H1 (cell line): ENCODE data around the gene DIP2C. TPM values are rescaled to one million over a fixed set of nuclear protein-coding genes. Genes with fewer than 3 reads are reported as not detected.

Experiments used
- CTCF ChIA-PET: fragments of 300-600 bp; sonication (Branson Sonifier 250); formaldehyde crosslinking; loops from one replicate; lab custom pipeline; 2021; ENCODE audit not compliant: partially characterized antibody; lab: Charles Lee
- POLR2A ChIA-PET: fragments of 300-600 bp; sonication (Branson Sonifier 250); formaldehyde crosslinking; loops from one replicate; lab custom pipeline; 2021; ENCODE audit warnings: inconsistent platforms; ENCODE audit not compliant: partially characterized antibody; lab: Charles Lee
- DNase-seq, 2 experiments: peaks; one replicate each; pipeline versions ENCODE4 v3.0.0 to v3.0.0-alpha.2; 2010 to 2022; ENCODE audit warnings: low spot score in 2 of 2, low read depth in 1 of 2, mixed read lengths in 1 of 2
- FAIRE-seq: peaks from 2 replicates; lab custom pipeline; 2011; peaks lifted over from hg19 to GRCh38; lab: Jason Lieb, UNC
- H2AFZ ChIP-seq: 2 replicates; pipeline ENCODE4 v1.8.1; 2012; ENCODE audit warnings: low read length, inconsistent platforms
- H2AK5ac ChIP-seq: 2 replicates; pipeline ENCODE4 v1.6.1; 2013; ENCODE audit warnings: low read depth, low read length
- H2BK120ac ChIP-seq: replicated peaks from 2 replicates; pipeline ENCODE3; 2013; ENCODE audit warnings: low read depth, low read length, inconsistent platforms
- H2BK12ac ChIP-seq: 2 replicates; pipeline ENCODE4 v1.6.1; 2013; ENCODE audit warnings: low read depth, low read length
- H2BK15ac ChIP-seq: 2 replicates; pipeline ENCODE4 v1.6.1; 2013; ENCODE audit warnings: low read length
- H2BK20ac ChIP-seq: 2 replicates; pipeline ENCODE4 v1.6.1; 2013; ENCODE audit warnings: low read length
- H2BK5ac ChIP-seq: 2 replicates; pipeline ENCODE4 v1.6.1; 2013; ENCODE audit warnings: low read depth, low read length
- H3K14ac ChIP-seq: 2 replicates; pipeline ENCODE4 v1.6.1; 2013; ENCODE audit warnings: inconsistent platforms; ENCODE audit not compliant: insufficient read length
- H3K18ac ChIP-seq: 2 replicates; pipeline ENCODE4 v1.6.1; 2013; ENCODE audit warnings: low read length; ENCODE audit errors: extremely low read depth
- H3K23ac ChIP-seq: 2 replicates; pipeline ENCODE4 v1.6.1; 2013; ENCODE audit warnings: inconsistent platforms; ENCODE audit not compliant: insufficient read length
- H3K23me2 ChIP-seq: 2 replicates; pipeline ENCODE4 v1.6.1; 2013; ENCODE audit warnings: low read depth, low read length
- H3K27ac ChIP-seq: 2 replicates; pipeline ENCODE4 v1.6.1; 2011; ENCODE audit warnings: low read depth, low read length, inconsistent platforms
- H3K27me3 ChIP-seq, 4 experiments: replicated peaks in 1 of 4; 1 replicate in 1 of 4; 2 replicates in 3 of 4; pipeline versions ENCODE4 v1.6.1 to v1.8.1; 2011 to 2013; ENCODE audit warnings: low read length in 3 of 4, mild to moderate bottlenecking in 3 of 4, inconsistent platforms in 2 of 4, mixed read lengths in 2 of 4, moderate library complexity in 1 of 4; ENCODE audit not compliant: control insufficient read depth in 3 of 4, insufficient read depth in 3 of 4; ENCODE audit errors: extremely low read depth in 1 of 4
- H3K36me3 ChIP-seq, 4 experiments: 2 replicates each; pipeline versions ENCODE4 v1.6.1 to v1.8.1; 2011 to 2013; ENCODE audit warnings: mild to moderate bottlenecking in 4 of 4, low read length in 3 of 4, moderate library complexity in 2 of 4, control low read depth in 1 of 4, inconsistent platforms in 1 of 4; ENCODE audit not compliant: insufficient read depth in 4 of 4, control insufficient read depth in 2 of 4
- H3K4ac ChIP-seq: replicated peaks from 2 replicates; pipeline ENCODE3; 2013; ENCODE audit warnings: low read length, low read depth, mixed read lengths, inconsistent platforms; ENCODE audit not compliant: insufficient read length
- H3K4me1 ChIP-seq, 4 experiments: replicated peaks in 1 of 4; 1 replicate in 1 of 4; 2 replicates in 3 of 4; pipeline versions ENCODE4 v1.6.1 to v1.8.1; 2011 to 2013; ENCODE audit warnings: low read length in 3 of 4, inconsistent platforms in 2 of 4, mixed read lengths in 1 of 4; ENCODE audit not compliant: insufficient read depth in 4 of 4, control insufficient read depth in 3 of 4
- H3K4me2 ChIP-seq, 2 experiments: 2 replicates each; pipeline versions ENCODE4 v1.6.1 to v1.8.1; 2011 to 2013; ENCODE audit warnings: low read depth in 2 of 2, low read length in 2 of 2, control low read depth in 1 of 2, inconsistent platforms in 1 of 2, mild to moderate bottlenecking in 1 of 2; ENCODE audit not compliant: insufficient read depth in 1 of 2
- H3K4me3 ChIP-seq, 4 experiments: fragments of 200-600, 300-600 bp in 1 of 4; sonication (generic), shearing (Covaris generic), sonication (Bioruptor Twin) in 1 of 4; 2 replicates each; pipeline versions ENCODE4 v1.5.1 to v1.8.1; 2011 to 2016; ENCODE audit warnings: low read length in 4 of 4, low read depth in 3 of 4, control low read depth in 2 of 4, inconsistent platforms in 2 of 4, mild to moderate bottlenecking in 2 of 4, mixed read lengths in 1 of 4, moderate library complexity in 1 of 4; ENCODE audit not compliant: insufficient read depth in 2 of 4; ENCODE audit errors: extremely low read depth in 1 of 4
- H3K56ac ChIP-seq: replicated peaks from 2 replicates; pipeline ENCODE3; 2013; ENCODE audit warnings: low read depth, mild to moderate bottlenecking, mixed read lengths, low read length, inconsistent platforms; ENCODE audit not compliant: insufficient read length
- H3K79me1 ChIP-seq: 2 replicates; pipeline ENCODE4 v1.6.1; 2013; ENCODE audit warnings: low read depth, low read length, control low read depth
- H3K79me2 ChIP-seq, 2 experiments: 2 replicates each; pipeline versions ENCODE4 v1.6.1 to v1.8.1; 2012 to 2013; ENCODE audit warnings: low read length in 2 of 2, mild to moderate bottlenecking in 2 of 2, inconsistent platforms in 1 of 2; ENCODE audit not compliant: insufficient read depth in 2 of 2, control insufficient read depth in 1 of 2
- H3K9ac ChIP-seq, 4 experiments: replicated peaks in 1 of 4; 1 replicate in 1 of 4; 2 replicates in 3 of 4; pipeline versions ENCODE4 v1.6.1 to v1.8.1; 2011 to 2013; ENCODE audit warnings: low read depth in 3 of 4, low read length in 3 of 4, control low read depth in 2 of 4, mild to moderate bottlenecking in 2 of 4, moderate library complexity in 2 of 4, inconsistent platforms in 1 of 4; ENCODE audit errors: extremely low read depth in 1 of 4
- H3K9me3 ChIP-seq, 2 experiments: 2 replicates each; pipeline versions ENCODE4 v1.6.1 to v1.8.1; 2012 to 2013; ENCODE audit warnings: mild to moderate bottlenecking in 2 of 2, moderate library complexity in 2 of 2, control low read depth in 1 of 2, inconsistent platforms in 1 of 2, low read depth in 1 of 2, low read length in 1 of 2, mixed read lengths in 1 of 2; ENCODE audit not compliant: insufficient read depth in 2 of 2
- H4K20me1 ChIP-seq, 2 experiments: replicated peaks in 1 of 2; 2 replicates each; pipeline versions ENCODE3 to v1.8.1; 2011 to 2013; ENCODE audit warnings: inconsistent platforms in 2 of 2, low read length in 2 of 2, mild to moderate bottlenecking in 1 of 2; ENCODE audit not compliant: insufficient read depth in 2 of 2, control insufficient read depth in 1 of 2
- H4K5ac ChIP-seq: 2 replicates; pipeline ENCODE4 v1.6.1; 2013; ENCODE audit warnings: low read length, low read depth, mixed read lengths, inconsistent platforms; ENCODE audit not compliant: insufficient read length
- H4K8ac ChIP-seq: 2 replicates; pipeline ENCODE4 v1.8.0; 2013; ENCODE audit warnings: mild to moderate bottlenecking, moderate library complexity, low read length, inconsistent platforms; ENCODE audit not compliant: insufficient read depth; ENCODE audit errors: extremely low read depth
- H4K91ac ChIP-seq: replicated peaks from 2 replicates; pipeline ENCODE3; 2013; ENCODE audit warnings: low read length, mixed read lengths, inconsistent platforms; ENCODE audit not compliant: insufficient read length
- CTBP2 ChIP-seq: IDR thresholded peaks from 2 replicates; pipeline ENCODE4 v1.7.0; 2011; ENCODE audit warnings: borderline replicate concordance, mild to moderate bottlenecking, moderate library complexity, mixed read lengths, low read length; ENCODE audit not compliant: insufficient read depth, insufficient read length
- GABPA ChIP-seq: IDR thresholded peaks from 2 replicates; pipeline ENCODE4 v1.6.1; 2011; ENCODE audit warnings: mild to moderate bottlenecking, low read length, moderate library complexity, borderline replicate concordance; ENCODE audit not compliant: insufficient read depth
- HDAC2 ChIP-seq, 2 experiments: fragments of 300-600 bp in 1 of 2; sonication (generic) in 1 of 2; IDR thresholded peaks; 2 replicates each; pipeline ENCODE4 v1.6.1; 2011 to 2012; ENCODE audit warnings: low read depth in 2 of 2, low read length in 2 of 2, mild to moderate bottlenecking in 2 of 2, moderate library complexity in 2 of 2, borderline replicate concordance in 1 of 2, inconsistent platforms in 1 of 2
- HDAC6 ChIP-seq: IDR thresholded peaks from one replicate; pipeline ENCODE4 v1.7.1; 2012; ENCODE audit warnings: low read depth, mild to moderate bottlenecking, inconsistent platforms, low read length, moderate library complexity
- PHF8 ChIP-seq: fragments of 200-600 bp; sonication (generic); conservative IDR thresholded peaks from 2 replicates; pipeline ENCODE4 v1.7.1; 2012; ENCODE audit warnings: low read depth, mild to moderate bottlenecking, inconsistent platforms, low read length, moderate library complexity
- RFX5 ChIP-seq: IDR thresholded peaks from 2 replicates; pipeline ENCODE4 v1.6.1; 2011; ENCODE audit warnings: low read depth, low read length, improper control_type of control experiment, borderline replicate concordance
- RNF2 ChIP-seq: fragments of 200-900, 300-1000 bp; sonication (generic); IDR thresholded peaks from 2 replicates; pipeline ENCODE4 v1.7.1; 2016; ENCODE audit warnings: borderline replicate concordance, low read depth, mild to moderate bottlenecking, antibody characterized with exemption, low read length; ENCODE audit not compliant: poor library complexity, severe bottlenecking; ENCODE audit errors: missing control alignments
- SIN3A ChIP-seq, 2 experiments: IDR thresholded peaks in 1 of 2; conservative IDR thresholded peaks in 1 of 2; 2 replicates each; pipeline ENCODE4 v1.6.1; 2011 to 2012; ENCODE audit warnings: low read length in 2 of 2, improper control_type of control experiment in 1 of 2, low read depth in 1 of 2, mild to moderate bottlenecking in 1 of 2
- SP2 ChIP-seq: IDR thresholded peaks from 2 replicates; pipeline ENCODE4 v1.6.1; 2012; ENCODE audit warnings: mild to moderate bottlenecking, low read length, inconsistent platforms
- SRF ChIP-seq: IDR thresholded peaks from 2 replicates; pipeline ENCODE4 v1.6.1; 2011; ENCODE audit warnings: mild to moderate bottlenecking, low read depth, low read length, moderate library complexity
- TAF1 ChIP-seq: IDR thresholded peaks from 2 replicates; pipeline ENCODE4 v1.6.1; 2011; ENCODE audit warnings: mild to moderate bottlenecking, low read depth, low read length
- TEAD4 ChIP-seq: IDR thresholded peaks from 2 replicates; pipeline ENCODE4 v1.6.1; 2012; ENCODE audit warnings: low read depth, low read length, inconsistent platforms, mixed read lengths
- WGBS, 2 experiments: shearing (Covaris generic) in 1 of 2; methylation state at CpG; one replicate each; pipeline versions ENCODE4 v1.1.6 to v1.1.7; 2013 to 2015; ENCODE audit warnings: low lambda C conversion rate in 2 of 2, mixed read lengths in 2 of 2, inconsistent platforms in 1 of 2, low coverage in 1 of 2, missing lambda C conversion rate in 1 of 2; ENCODE audit not compliant: insufficient replicate concordance in 2 of 2, insufficient coverage in 1 of 2, insufficient read length in 1 of 2; ENCODE audit errors: extremely low coverage in 1 of 2, missing lambda C conversion rate in 1 of 2; 5-methylcytosine and 5-hydroxymethylcytosine counted together
- polyA plus RNA-seq, 7 experiments: library from polyadenylated mRNA; depleted of rRNA in 3 of 7; stranded (reverse) in 5 of 7; unstranded in 2 of 7; fragments of >200 nt in 5 of 7; fragments of 200-250 nt in 2 of 7; gene quantifications; 1 replicate in 5 of 7; 2 replicates in 1 of 7; 4 replicates in 1 of 7; pipeline versions ENCODE4 v1.2.1 to v1.2.3, GENCODE V29; 2011 to 2013; ENCODE audit warnings: missing spikeins in 2 of 7, mixed read lengths in 2 of 7
- total RNA-seq: library from RNA; stranded (reverse); fragmentation: NEBNext Ultra II Directional; extraction: Animal tissue kit (Norgen Biotek cat#: 25700); gene quantifications from 2 replicates; pipeline ENCODE4 v1.2.1, GENCODE V29; 2021
- TF ChIP-seq, protein P1 (sequence below): IDR thresholded peaks from 2 replicates; pipeline ENCODE4 v1.6.1; 2012; ENCODE audit warnings: inconsistent platforms

Gene DIP2C
- total and polyA plus RNA-seq, 2 of the 8 experiments (the other 6 are each of a cell fraction or from before 2014, with no cell fraction given) = 3.8 to 9.3 TPM

DNA sequence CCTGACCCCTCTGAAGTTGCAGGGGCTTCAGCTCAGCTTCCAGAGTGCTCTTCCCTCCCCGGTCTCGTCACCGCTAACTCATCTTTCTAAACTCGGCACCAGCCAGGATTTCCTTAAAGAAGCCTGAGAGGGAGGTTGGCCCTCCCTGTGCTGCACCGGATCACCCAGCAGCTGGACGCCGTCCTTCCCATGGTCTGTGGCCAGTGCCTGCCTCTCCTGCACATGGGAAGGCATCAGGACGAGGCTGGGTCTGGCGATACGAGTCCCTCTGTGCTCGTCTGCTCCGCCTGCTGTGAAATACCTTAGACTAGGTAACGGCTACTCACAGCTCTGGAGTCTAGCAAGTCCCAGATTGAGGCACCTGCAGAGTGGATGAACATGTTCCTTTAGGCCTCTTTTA, 375.1 kb downstream of the DIP2C start:
- Histone ChIP-seq H3K23me2 (no peaks in the 10 kb centered on the region), H3K4me3 (no peak overlapping the region), H3K36me3 (0 out of 8 replicates have a peak, but pooled peaks cover 0 to 3% (median 0%) of the 10 kb centered on the region in 4 experiments), H4K20me1 (peaks cover 0 to 2% of the 10 kb centered on the region in 2 experiments), H3K9me3 (no peaks in the 10 kb centered on the region), H3K27ac (no peak overlapping the region), H3K4ac (no peak overlapping the region), H3K23ac (no peak overlapping the region), H2BK120ac (no peak overlapping the region), H3K27me3 (no peaks in the 10 kb centered on the region), H2AK5ac (no peak overlapping the region), H2BK20ac (no peak overlapping the region), H4K8ac (no peak overlapping the region), H3K14ac (no peak overlapping the region), H3K56ac (no peak overlapping the region), H2AFZ (no peak overlapping the region), H2BK12ac (no peak overlapping the region), H4K5ac (no peak overlapping the region), H2BK15ac (no peak overlapping the region), H3K4me2 (no peak overlapping the region), H4K91ac (no peak overlapping the region), H3K18ac (no peak overlapping the region), H2BK5ac (no peak overlapping the region), H3K79me1 (no peaks in the 10 kb centered on the region), H3K4me1 (no peaks in the 10 kb centered on the region; a peak in 1 of 7 replicates), H3K9ac (no peak overlapping the region), H3K79me2 (no peaks in the 10 kb centered on the region)
- CTCF ChIA-PET = interaction anchor here (0.7 to 1.5 kb wide), 3 partner anchors 12 to 84 kb away, joined by 3 read pairs; no protein-coding TSS in a partner anchor
- DNase-seq (no peak), FAIRE-seq (no peak)
- POLR2A ChIA-PET = interaction anchor here (1.1 kb wide), 1 partner anchor 15 kb away, joined by 3 read pairs; no protein-coding TSS in a partner anchor
- WGBS, 2 experiments = 78% methylated on average over 13 of the region's 13 CpGs; no CpG with 5 or more reads in 1 of the 2 experiments
- TF ChIP-seq HDAC2 (IDR thresholded peaks at IDR 0.05; ENCODE audit: borderline replicate concordance in 1 of 2, low read depth in 2 of 2, low read length in 2 of 2) = no peak
- no peak for TF ChIP-seq RFX5
- no peak for TF ChIP-seq HDAC6
- no peak for TF ChIP-seq CTBP2
- TF ChIP-seq RNF2 = no peak
- TF ChIP-seq, protein P1, sequence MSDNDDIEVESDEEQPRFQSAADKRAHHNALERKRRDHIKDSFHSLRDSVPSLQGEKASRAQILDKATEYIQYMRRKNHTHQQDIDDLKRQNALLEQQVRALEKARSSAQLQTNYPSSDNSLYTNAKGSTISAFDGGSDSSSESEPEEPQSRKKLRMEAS = no peak
- TF ChIP-seq SIN3A (conservative IDR thresholded peaks at IDR 0.05 in 1 of 2, IDR thresholded peaks at IDR 0.05 in 1 of 2; ENCODE audit: low read depth in 1 of 2, low read length in 2 of 2) = no peak
- no peak for TF ChIP-seq TAF1
- no peak for TF ChIP-seq SRF
- no peak for TF ChIP-seq GABPA
- no peak for TF ChIP-seq SP2
- no peak for TF ChIP-seq PHF8
- no peak for TF ChIP-seq TEAD4
